HG02943 (cell line): ENCODE results near the gene MAP3K4.

ENCODE experiments used
- ATAC-seq: cut with Tn5 transposase; IDR thresholded peaks from one replicate; pipeline ENCODE4 v1.9.1; 2021; ENCODE audit warnings: mild to moderate bottlenecking, low read depth, moderate library complexity; ENCODE audit not compliant: unreplicated experiment

The MAP3K4 gene

GRCh38 chr6:161138543-161139303, 147.2 kb downstream of the MAP3K4 start:
- no peak for ATAC-seq

GRCh38 chr6:161139304-161139765, 147.8 kb downstream of the MAP3K4 start:
- no peak for ATAC-seq

GRCh38 chr6:161139766-161140553, 148.4 kb downstream of the MAP3K4 start:
- ATAC-seq = no peak

GRCh38 chr6:161140554-161140875, 148.9 kb downstream of the MAP3K4 start:
- ATAC-seq = no peak

DNA sequence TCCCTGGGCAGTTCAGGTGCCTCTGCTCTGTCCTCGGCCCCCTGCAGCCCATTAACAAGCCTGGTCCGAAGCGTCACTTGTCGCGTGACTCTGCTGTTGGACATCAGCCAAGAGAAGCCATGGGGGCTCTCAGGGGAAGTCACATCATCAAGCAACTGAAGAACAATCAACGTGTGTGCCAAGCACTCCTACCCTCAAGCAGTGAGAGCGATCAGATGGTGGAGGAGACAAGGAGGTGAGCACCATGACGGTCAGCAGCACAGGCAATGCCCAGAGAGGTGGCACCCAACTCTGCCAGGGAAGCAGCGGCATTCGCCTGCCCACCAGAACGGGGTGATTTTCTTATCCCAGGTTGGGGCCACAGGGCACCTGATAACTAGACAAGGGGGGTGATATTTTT, 149.6 kb downstream of the MAP3K4 start:
- no peak for ATAC-seq

DNA sequence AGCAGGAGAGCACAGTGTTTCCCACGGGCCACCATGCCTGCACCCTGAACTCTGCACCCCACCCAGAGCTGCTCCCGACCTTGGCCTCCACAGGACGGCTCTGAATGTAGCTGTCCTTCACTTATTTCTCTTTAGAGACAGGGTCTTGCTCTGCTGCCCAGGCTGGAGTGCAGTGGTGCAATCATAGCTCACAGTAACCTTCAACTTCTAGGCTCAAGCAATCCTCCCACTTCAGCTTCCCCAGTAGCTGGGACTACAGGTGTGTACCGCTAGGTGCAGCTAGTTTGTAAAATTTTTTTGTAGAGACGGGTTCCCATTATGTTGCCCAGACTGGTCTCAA, 151.4 kb downstream of the MAP3K4 start:
- no peak for ATAC-seq

- ATAC-seq = no peak
Measured at GRCh38 chr6:161143663-161144430, 152.3 kb downstream of the MAP3K4 start.

GRCh38 chr6:161150136-161150535, 158.6 kb downstream of the MAP3K4 start:
- ATAC-seq = no peak

DNA sequence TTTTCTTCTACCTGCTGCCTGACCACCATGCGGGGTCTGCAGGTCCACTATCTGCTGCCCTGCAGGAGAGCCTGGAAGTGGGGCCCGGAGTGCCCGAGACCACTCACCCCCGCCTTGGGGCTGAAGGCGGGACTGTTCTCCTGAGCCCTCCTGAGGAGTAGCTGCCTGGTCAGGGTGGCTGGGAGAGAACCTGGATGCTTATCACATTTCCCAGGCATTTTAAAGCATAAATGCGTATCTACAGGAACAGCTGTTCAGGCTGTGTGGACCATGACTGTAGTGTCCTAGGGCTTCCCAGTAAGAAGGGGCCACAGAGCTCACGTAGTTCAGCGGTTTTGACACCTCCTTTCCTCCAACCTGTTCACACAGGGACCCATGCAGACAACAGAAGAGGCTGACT, 159.0 kb downstream of the MAP3K4 start:
- ATAC-seq = no peak

DNA sequence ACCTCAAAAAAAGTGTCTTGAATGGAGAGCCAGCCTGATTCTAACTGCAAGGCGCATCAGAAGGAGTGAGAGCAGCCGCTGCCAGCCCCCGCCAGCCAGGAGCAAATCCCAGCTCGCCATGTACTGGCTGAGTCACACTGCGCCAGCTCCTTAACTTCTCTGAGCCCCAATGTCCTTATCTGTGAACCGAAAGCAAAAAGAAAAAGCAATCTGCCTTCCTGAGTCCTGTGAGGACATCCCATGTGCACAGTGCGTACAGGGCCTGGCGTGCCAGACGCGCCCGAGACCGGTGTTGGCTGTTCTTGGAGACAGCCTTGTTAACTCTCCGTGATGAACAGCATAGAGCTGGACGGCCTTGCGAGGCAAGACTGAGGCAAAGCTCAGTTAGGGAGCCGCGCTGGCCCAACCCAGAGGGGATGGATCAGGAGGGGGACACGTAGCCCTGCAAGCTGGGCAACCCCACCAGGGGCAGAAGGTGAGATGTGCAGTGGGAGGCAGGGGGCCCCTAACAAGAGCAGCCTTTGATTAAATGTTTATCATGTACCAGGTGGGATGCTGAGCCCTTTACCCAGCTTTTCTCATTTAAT, 159.6 kb downstream of the MAP3K4 start:
- ATAC-seq = no peak

GRCh38 chr6:161151660-161152526, 160.3 kb downstream of the MAP3K4 start:
- no peak for ATAC-seq

DNA sequence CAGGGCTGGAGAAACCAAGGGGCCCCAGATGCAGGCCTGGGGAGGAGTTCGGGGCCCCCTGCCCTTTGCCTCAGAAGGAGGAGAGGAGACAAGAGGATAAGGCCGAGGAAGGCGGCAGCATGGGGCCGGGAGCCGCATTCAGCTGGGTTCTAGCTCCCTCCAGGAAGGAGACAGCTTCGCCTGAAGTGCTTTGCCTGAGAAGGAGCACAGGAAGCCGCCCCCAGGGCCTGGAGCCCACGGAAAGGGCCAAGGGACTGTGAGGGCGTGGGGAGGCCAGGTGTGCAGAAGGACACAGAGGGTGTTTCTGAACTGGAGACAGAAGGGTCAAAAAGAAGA, 160.9 kb downstream of the MAP3K4 start:
- no peak for ATAC-seq

GRCh38 chr6:161152907-161153662, 161.5 kb downstream of the MAP3K4 start:
- no peak for ATAC-seq

GRCh38 chr6:161153725-161154124, 162.2 kb downstream of the MAP3K4 start:
- no peak for ATAC-seq

- ATAC-seq = no peak
Measured at GRCh38 chr6:161154796-161155335, 163.3 kb downstream of the MAP3K4 start.

DNA sequence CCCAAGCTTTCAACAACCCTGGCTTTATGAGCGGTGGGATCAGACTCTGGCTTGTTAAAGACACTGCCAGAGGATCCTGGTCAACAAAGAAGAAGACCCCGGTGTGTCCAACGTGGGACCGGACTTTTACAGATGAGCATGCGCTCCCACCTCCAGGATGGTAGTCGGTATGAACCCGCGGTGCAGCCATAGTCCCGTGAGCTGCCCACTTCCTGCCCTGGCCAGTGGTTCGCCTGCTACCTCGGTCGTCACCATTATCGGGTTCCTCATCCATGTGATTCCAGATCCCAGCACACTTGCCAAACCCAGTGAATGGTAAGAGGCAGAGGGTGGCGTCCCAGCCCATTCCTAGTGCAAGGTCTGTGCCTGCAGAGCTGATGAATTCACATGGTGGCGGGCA, 169.6 kb downstream of the MAP3K4 start:
- no peak for ATAC-seq

- ATAC-seq = no peak
Measured at GRCh38 chr6:161161889-161162624, 170.5 kb downstream of the MAP3K4 start.

- no peak for ATAC-seq
Measured at GRCh38 chr6:161162722-161163121, 171.2 kb downstream of the MAP3K4 start.
